Limb (tissue), 2 donors: Measurements from ENCODE around the gene IGF2R.

Experiments used
- DNase-seq, 2 donors: peaks; one replicate each; pipeline ENCODE4 v3.0.0-alpha.2; 2016; ENCODE audit errors: extremely low spot score in 2 of 2

IGF2R gene

DNA sequence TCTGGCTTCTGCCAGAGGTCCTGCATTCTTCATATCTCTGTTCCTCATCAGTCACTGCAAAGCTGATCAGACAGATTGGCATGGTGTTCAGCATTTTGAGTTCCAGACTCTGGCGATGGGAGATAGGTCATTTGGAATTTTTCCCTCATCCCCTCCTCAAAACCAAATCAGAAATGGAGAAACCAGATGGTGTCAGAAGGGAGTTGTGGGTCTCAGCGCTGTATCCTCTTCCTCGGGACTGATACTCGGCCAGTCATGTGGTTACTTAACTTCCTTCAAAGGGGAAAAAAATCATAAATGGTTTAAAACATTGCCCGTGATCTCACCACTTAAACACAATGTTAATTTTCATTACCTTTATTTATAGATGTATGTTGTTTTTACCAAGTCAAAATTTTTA lies 75.8 kb downstream of the IGF2R start:
- DNase-seq: no peak

DNA sequence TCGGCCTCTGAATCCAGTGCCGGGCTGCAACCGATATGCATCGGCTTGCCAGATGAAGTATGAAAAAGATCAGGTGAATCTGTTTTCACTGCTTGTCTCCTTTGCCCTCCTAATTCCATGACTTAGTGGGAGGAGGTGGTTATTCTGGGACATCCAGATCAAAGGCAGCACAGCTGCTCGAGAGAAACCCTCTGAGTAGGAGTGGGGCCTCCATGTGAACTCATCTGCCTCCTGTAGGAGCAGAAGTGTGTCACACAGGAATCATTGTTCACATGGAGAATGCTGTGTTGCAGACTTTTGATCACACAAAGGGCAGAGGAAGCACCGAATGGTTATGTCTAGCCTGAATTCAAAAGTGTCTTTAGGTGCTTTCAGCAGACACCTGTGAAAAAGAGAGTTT lies 79.6 kb downstream of the IGF2R start:
- DNase-seq: no peak

DNA sequence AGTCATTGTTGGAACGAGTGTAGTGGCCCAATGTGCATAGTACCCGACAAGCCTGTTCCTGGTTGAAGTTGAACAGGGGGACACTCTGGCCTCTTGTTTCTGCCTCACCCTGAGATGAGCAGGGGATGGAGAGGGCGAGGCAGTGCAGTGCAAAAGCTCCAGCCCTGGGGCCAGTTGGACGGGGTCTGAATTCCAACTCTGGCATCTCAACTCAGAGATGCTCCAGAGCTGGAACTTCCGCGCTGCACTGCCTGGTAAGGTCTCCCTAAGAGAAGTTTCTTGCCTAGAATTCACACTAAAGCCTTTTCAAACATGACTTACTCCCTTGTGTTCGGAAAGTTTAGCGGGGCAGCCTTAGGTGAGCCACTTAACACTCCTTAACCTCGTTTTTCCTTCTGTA lies 80.5 kb downstream of the IGF2R start:
- DNase-seq: no peak

DNA sequence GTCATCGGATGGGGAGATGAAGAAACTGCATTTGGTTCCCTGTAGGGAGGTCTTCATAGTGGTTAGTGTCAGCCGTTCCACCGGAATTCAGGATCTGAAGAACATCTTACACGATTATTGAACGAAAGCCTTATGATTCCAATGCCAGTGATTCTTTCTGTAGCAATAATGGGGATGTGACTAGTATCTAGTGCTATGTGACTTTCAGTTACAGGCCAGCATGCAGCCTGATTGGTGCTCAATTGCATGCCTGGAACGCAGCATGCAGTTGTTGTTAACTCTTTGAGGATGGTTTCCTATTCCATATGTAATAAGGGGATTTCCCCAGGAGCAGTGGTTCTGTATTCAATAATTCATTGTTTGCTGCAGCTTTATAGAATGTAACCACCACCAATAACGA lies 81.1 kb downstream of the IGF2R start:
- no peak for DNase-seq

DNA sequence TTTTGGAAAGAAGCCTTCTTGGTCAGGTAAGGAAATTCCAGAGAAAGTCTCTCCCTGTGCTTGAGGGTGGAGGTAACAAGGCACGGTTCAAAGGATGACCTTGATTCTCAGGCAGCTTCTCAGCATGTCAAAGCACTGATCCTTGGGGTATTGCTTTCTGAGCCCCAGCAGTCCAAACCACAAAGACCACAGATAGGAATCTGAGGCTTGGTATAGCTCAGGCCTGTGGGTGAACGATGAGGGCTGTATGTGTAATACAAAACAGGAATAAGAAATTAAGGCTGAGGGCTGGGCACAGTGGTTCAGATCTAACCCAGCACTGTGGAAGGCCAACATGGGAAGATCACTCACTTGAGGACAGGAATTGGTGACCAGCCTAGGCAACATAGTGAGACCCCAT lies 82.5 kb downstream of the IGF2R start:
- no peak for DNase-seq

DNA sequence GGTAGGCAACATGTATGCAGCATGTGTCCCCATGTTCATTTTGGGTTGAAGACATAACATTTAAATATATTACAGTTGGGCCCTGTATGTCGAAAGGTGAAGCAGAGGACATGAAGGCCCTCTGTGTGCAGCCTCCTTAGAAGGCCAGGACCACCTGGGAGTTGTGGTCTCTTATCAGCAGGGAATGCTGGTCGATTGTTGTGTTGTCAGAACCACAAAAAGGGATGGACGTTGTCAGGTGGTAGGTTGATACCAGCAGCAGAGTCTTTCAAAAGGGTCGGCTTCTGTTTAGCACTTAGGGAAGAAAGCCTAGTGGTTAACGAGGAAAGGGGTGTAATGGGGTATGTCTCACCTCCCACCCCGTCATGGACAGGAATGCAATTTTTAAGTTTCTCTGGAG lies 85.4 kb downstream of the IGF2R start:
- no peak for DNase-seq

DNA sequence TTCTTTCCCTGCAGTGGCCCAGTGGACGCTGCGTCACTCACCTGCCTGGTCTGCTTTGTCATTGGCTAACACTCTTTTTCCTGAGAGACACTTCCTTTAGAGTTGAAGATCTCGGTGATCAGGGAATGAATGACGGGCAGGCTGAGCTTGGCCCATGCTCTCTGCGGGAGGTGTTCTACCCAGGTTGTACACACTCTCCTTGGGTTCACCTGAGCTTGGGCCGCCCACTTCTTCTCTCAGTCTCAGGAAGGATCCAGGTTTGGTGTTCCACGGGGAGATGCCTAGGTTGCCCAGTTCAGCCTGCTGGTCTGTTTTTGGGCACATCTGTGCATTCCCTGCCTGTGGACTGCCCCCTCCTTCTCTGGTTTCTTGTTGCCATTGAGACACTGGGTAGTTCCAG lies 86.0 kb downstream of the IGF2R start:
- no peak for DNase-seq

DNA sequence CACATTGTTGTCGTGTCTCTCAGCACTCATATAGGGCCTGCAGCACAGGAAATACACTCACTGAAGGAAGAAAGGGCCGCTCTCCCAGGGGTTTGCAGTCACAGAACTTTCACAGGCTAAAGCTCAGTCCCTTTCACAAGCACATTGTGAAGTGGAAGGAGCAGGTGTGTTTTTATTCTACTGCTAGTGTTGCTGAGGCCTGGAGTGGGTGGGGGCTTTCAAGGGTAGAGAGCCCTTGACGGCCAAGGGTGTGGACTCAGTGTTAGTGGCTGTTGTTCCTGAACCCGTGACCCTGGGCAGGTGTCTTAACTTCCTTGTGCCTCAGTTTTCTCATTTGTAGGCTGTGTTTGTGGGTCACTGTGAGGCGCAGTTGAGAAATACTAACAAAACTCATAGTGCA lies 86.5 kb downstream of the IGF2R start:
- no peak for DNase-seq

DNA sequence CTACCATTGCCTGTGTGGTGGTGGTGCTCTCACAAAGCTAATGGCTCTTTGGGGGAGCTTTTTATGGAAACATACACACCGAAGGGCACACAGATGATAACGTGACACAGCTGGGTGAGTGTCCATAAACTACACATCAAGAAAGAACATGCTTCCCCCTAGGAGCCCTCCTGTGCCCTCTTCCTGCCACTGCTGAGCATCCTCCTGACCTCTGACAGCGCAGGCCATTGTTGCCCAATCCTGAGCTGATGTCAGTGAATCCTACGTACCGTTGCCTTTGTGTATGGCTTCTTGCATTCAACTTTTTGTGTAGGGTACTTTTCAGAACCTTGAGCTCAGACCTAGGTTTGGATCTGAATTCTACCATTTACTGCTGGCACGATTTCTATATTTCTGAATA lies 86.9 kb downstream of the IGF2R start:
- DNase-seq: no peak

DNA sequence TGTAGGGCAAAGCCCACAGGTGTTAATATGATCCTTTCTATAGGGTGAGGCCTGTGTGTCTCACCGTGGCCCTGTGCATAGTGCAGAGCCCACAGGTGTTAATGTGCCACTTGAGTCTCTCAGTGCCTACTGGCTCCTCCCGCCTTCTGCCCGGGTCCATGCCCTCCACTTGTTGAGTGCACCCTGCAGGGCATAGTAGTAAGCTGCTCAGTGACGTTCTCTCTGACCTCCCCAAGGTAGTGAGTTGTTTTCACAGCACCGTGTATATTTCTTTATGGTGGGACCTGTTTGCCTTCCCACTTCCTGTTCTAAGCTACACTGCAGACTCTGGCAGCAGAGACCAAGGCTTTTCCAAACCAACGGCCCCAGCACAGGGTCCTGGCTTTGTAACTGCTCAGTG lies 88.2 kb downstream of the IGF2R start:
- DNase-seq: no peak

DNA sequence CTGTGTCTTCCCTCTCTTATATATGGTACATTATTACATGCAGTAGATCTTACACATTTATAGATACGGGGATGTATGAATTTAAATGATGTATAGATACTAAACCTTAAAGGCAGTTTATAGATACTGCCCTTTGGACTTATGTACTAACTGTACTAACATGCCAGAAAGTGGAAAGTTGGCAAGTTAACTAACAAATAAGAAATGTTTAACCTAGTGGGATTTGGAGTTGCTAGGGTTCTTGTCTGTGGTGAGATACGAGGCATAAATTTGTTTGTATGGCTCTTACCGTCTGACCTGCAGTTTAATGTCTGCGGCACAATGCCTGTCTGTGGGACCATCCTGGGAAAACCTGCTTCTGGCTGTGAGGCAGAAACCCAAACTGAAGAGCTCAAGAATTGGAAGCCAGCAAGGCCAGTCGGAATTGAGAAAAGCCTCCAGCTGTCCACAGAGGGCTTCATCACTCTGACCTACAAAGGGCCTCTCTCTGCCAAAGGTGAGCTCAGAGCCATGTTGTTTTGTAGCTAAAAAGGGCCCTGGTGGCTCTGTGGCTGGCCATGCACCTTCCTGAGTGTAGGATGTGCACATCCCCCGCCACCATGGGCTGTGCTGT lies 89.8 kb downstream of the IGF2R start:
- no peak for DNase-seq

DNA sequence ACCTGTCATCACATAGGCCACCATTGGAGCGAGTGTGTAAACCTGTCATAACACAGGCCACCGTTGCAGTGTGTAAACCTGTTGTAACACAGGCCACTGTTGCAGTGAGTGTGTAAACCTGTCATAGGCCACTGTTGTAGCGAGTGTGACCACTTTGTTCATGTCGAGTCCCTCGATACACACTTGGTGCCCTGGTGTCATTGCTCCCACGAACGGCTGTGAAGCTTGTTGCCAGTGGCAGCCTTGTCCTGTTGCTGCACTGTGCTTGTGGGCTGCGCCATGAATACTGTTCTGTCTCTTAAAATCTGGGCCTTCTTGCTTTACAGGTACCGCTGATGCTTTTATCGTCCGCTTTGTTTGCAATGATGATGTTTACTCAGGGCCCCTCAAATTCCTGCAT lies 91.3 kb downstream of the IGF2R start:
- DNase-seq: no peak

DNA sequence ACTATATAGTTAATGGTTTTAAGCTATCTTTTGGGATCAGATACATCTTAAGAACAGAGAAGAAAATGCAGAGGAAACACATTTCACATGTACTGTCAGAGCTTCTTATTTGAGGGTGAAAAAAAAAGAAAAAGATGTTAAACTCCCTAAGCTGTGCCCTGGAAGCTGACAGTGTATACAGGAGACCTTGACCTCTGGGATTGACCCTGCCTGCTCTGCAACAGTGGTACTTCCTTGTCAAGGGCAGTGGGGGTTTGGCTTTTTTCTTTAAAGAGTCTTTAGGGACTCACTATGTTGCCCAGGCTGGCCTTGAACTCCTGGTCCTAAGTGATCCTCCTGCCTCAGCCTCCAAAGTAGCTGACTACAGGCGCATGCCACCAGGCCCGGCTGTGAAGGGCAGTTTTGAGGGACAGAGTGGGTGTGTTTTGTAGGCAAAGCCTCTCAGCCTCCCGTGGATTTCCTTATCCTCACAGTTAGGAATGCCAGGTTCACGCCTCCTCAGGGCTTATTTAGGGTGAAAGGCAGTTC lies 92.1 kb downstream of the IGF2R start:
- no peak for DNase-seq

DNA sequence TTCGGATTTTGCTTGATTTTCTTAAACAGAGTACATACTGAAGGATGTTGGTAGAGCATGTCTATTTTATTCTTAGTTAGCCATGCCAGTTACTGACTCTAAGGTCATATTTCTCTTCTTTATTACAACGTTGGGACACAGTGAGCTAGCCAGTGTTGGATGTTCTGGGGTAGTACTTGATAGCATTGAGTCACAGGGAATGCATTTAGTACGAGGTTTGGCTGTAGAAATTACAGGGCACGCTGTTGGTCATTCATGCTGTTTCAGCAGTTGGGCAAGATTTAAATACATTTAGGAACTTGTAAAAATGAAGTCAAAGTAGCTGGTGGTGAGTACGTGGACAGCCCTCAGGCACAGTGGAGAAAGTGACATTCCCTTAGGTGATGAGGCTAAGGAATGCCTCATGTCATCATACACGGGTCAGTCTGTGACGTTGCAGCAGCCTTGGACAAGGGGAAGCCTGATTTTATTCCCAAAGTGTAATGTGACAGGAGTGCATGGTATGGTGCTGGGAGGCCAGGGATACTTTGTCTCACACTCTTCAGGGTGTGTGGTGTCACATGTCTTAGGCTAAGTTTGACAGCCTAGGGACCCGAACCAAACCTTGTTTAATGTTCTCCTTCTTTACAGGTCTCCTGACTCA lies 95.0 kb downstream of the IGF2R start:
- DNase-seq: no peak

DNA sequence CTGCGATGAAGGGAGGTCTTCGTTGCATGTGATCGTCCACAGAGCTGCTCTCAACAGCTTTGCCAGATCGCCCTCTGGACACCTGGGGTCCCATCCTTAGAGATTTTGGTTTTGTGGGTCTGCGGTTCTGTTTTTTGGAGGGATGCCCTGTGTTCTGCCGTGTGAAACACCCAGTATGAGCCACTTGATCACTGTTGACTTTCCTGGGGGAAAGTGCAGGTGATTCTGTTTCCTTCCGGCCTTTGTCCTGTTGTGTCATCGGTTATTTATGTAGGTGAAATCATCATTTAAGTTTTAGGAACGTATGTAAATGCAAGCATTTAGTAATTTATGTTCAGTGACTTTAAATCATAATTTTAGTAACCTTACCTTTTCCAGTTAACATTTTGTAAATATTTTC lies 96.3 kb downstream of the IGF2R start:
- DNase-seq: no peak

DNA sequence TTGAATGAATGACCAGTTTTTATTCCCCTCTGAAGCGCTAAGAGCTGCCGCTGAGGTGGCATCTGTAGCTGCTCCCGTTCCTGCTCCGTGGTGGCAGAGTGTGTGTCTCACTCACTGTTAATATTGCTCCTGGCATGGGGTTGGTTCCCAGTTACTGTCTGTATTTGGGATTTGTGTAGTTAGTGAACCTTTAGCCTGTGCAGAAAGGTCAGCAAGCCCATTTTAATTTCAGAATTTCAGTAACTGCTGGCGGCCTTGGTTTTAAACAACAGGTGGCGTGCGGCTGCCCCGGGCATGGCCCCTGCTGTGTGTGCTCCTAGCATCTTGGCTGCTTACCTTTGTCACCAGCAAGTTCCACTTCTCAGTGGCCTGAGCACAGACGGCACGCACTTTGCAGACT lies 98.7 kb downstream of the IGF2R start:
- no peak for DNase-seq

DNA sequence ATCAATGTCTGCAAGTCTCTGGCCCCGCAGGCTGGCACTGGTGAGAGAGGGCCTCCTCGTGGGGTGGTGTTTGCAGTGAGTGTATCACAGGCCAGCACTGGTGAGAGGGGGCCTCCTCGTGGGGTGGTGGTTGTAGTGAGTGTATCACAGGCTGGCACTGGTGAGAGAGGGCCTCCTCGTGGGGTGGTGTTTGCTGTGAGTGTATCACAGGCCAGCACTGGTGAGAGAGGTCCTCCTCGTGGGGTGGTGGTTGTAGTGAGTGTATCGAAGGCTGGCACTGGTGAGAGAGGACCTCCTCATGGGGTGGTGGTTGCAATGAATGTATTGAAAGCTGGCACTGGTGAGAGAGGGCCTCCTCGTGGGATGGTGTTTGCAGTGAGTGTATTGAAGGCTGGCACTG lies 99.5 kb downstream of the IGF2R start:
- no peak for DNase-seq

DNA sequence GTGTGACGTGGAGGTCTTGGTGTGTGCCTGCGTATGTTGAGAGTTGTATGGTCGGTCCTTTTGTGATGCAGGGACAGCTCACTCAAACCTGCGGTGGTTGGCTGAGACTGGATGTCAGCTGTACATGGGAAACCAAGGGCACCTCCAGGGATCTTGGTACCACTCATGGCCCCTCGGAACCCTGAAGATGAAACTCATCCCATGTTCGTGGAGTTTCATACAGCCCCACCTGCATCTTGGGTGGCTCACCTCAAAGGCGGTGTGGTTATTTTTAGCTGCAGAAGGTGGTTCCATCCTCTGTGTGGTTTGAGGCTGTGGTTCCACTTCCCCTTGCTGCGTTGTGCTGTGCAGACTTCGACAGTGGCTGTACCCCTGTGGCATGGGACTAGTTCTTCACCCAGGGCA lies 100.2 kb downstream of the IGF2R start:
- DNase-seq: no peak

DNA sequence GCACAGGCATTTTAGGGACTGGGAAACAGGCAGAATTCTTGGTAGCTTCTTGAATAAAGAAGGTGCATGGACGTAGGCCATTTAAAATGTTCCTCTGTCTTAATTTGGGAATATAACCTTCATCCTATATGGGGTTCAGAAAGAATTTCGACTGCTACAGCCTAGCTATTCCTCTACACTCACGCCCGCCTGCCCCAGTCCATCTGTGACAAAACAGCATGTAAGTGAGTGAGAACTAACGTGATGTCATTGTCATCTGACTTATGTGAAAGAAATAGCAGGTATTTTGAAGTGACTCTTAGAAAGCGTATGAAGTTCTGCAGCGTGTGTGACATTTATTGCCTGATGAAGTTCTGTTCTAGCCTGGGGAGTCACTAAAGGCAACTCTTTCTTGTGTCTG lies 100.6 kb downstream of the IGF2R start:
- DNase-seq: no peak

DNA sequence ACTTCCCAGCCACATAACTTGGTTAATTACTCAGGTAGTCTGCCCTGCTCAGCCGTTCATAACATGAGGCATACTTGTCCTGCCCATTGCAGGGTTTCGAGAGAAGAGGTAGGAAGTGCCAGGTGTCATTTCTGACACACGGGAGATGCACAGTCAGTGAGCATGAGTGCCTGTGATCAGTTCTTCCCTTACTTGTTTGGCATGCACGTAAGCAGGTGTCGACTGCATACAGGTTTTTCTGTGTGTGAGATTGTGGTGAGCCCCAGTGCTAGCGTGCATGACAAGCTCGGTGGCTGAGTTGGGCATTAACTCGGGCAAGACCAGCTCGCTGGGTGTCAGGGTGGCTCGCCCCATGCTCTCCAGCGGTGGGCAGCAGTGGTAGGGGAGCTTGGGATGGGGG lies 101.5 kb downstream of the IGF2R start:
- no peak for DNase-seq

DNA sequence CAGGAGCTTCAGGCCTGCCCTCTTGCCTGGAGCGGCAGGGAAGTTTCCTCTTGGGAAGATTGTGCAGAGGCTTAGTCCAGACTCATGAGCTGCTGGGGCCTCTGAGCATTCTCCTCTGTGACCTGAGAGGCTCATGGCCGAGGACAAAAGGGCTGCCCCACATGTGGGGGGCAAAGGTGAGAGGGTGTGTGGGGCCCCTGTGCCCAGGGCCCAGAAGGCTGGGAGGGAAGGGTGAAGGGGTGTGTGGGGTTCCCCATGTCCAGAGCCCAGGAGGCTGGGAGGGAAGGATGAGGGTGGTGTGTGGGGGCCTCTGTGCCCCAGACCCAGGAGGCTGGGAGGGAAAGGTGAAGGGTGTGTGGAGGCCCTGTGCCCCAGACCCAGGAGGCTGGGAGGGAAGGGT lies 101.9 kb downstream of the IGF2R start:
- DNase-seq: no peak

DNA sequence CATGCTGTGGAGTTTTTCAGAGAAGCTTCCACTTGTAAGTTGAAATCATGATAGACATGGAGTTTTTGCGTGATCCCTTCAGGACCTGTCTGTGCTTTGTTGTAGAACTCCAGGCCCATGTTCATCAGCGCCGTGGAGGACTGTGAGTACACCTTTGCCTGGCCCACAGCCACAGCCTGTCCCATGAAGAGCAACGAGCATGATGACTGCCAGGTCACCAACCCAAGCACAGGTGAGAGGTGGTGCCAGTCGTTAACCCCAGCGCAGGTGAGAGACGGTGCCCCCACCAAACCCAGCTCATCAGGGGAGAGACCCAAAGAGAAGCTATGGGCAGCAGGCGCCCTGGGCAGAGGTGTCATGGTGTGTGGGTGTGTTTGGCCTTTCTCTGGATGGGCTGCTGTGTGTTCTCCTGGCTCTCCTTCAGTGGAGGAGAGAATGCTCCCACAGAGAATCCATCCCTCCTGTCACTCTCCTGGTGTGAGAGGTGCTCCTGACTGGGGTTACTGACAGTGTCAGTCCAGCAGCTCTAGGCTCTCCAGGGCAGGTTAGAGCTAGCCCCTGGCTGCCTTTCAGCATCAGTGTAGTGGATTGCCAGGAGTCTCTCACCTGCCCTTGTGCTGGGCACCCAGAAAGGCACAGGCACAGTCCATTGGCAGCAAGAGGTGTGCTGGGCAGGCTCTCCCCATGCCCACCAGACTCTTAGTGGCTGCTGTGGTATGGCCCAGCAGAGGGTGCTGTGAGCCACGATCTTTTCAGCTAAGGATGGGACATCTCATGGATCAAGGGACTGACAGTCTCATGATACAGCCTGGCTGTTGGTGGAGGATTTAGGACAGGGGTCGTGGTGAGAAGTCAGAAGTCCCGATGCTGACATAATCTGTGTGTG lies 103.2 kb downstream of the IGF2R start:
- DNase-seq: no peak

DNA sequence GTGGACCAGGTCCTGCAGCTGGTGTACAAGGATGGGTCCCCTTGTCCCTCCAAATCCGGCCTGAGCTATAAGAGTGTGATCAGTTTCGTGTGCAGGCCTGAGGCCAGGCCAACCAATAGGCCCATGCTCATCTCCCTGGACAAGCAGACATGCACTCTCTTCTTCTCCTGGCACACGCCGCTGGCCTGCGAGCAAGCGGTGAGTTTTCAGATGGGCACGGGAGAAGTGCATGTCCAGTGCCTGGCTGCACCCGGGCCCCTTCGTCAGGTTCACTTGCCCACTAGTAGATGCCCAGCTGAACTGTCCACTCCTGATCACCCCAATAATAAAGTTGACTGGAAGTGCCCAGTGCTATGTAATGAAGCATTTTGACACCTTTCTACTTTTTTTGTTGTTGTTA lies 104.4 kb downstream of the IGF2R start:
- no peak for DNase-seq
